Parathyroid adenoma (tissue), 2 donors: ENCODE results near the gene ECHDC3.

Experiments
- H2AFZ ChIP-seq: fragments of 300-600 bp; sonication (generic); one replicate; pipeline ENCODE4 v1.7.0; 2017; ENCODE audit warnings: antibody characterized with exemption, mild to moderate bottlenecking
- H3K27ac ChIP-seq: fragments of 300-600 bp; sonication (generic); one replicate; pipeline ENCODE4 v1.7.0; 2017
- H3K27me3 ChIP-seq: fragments of 300-600 bp; sonication (generic); one replicate; pipeline ENCODE4 v1.7.0; 2017; ENCODE audit warnings: low read length; ENCODE audit not compliant: control insufficient read depth, insufficient read depth
- H3K36me3 ChIP-seq: fragments of 300-600 bp; sonication (generic); one replicate; pipeline ENCODE4 v1.7.0; 2017; ENCODE audit warnings: low read length; ENCODE audit not compliant: control insufficient read depth, insufficient read depth
- H3K4me1 ChIP-seq: fragments of 300-600 bp; sonication (generic); one replicate; pipeline ENCODE4 v1.7.0; 2017; ENCODE audit warnings: control low read depth
- H3K4me2 ChIP-seq: fragments of 300-600 bp; sonication (generic); one replicate; pipeline ENCODE4 v1.7.0; 2017; ENCODE audit warnings: low read length
- H3K4me3 ChIP-seq: fragments of 300-600 bp; sonication (generic); one replicate; pipeline ENCODE4 v1.7.0; 2017; ENCODE audit warnings: low read depth, low read length
- H3K79me2 ChIP-seq: fragments of 300-600 bp; sonication (generic); one replicate; pipeline ENCODE4 v1.7.0; 2017; ENCODE audit warnings: control low read depth
- H3K9ac ChIP-seq: fragments of 300-600 bp; sonication (generic); one replicate; pipeline ENCODE4 v1.7.0; 2017; ENCODE audit warnings: mild to moderate bottlenecking
- H3K9me3 ChIP-seq: fragments of 300-600 bp; sonication (generic); one replicate; pipeline ENCODE4 v1.7.0; 2017; ENCODE audit warnings: low read length; ENCODE audit not compliant: control insufficient read depth
- CTCF ChIP-seq: fragments of 300-600 bp; sonication (generic); IDR thresholded peaks from one replicate; pipeline ENCODE4 v1.7.0; 2017; ENCODE audit warnings: antibody characterized with exemption, mild to moderate bottlenecking
- donor health status: primary hyperparathyroidism.

The ECHDC3 gene

GRCh38 chr10:11798845-11799735 is 56.9 kb downstream of the ECHDC3 start:
- no peak for TF ChIP-seq CTCF
- Histone ChIP-seq H3K9me3 (no peaks in the 10 kb centered on the region), H3K36me3 (no peaks in the 10 kb centered on the region), H3K4me2 (no peak overlapping the region), H3K9ac (no peak overlapping the region), H3K4me1 (no peaks in the 10 kb centered on the region), H3K79me2 (no peaks in the 10 kb centered on the region), H3K27ac (no peak overlapping the region), H3K4me3 (no peak overlapping the region), H2AFZ (no peak overlapping the region), H3K27me3 (no peaks in the 10 kb centered on the region)

GRCh38 chr10:11799736-11800080 is 57.5 kb downstream of the ECHDC3 start:
- H3K27ac ChIP-seq = no peak overlapping the region
- no peak for TF ChIP-seq CTCF
- H3K27me3 ChIP-seq = no peaks in the 10 kb centered on the region

GRCh38 chr10:11804336-11804735 is 62.2 kb downstream of the ECHDC3 start:
- no peaks in the 10 kb centered on the region for H3K9me3 ChIP-seq
- no peaks in the 10 kb centered on the region for H3K79me2 ChIP-seq
- no peaks in the 10 kb centered on the region for H3K27me3 ChIP-seq
- no peaks in the 10 kb centered on the region for H3K36me3 ChIP-seq
- H3K27ac ChIP-seq = no peak overlapping the region
- H3K4me1 ChIP-seq = no peaks in the 10 kb centered on the region
- no peak overlapping the region for H2AFZ ChIP-seq
- H3K4me2 ChIP-seq = no peak overlapping the region
- H3K4me3 ChIP-seq = no peak overlapping the region
- TF ChIP-seq CTCF = no peak
- no peak overlapping the region for H3K9ac ChIP-seq

More at GRCh38 chr10:11799736-11800080, 57.5 kb downstream of the ECHDC3 start:
- Histone ChIP-seq H3K4me2 (no peak overlapping the region), H3K79me2 (no peaks in the 10 kb centered on the region), H3K4me1 (no peaks in the 10 kb centered on the region), H3K9me3 (no peaks in the 10 kb centered on the region), H2AFZ (no peak overlapping the region), H3K4me3 (no peak overlapping the region), H3K36me3 (no peaks in the 10 kb centered on the region), H3K9ac (no peak overlapping the region)

- no peak for TF ChIP-seq CTCF
- H3K27ac ChIP-seq = no peak overlapping the region
- H2AFZ ChIP-seq = no peak overlapping the region
- no peaks in the 10 kb centered on the region for H3K9me3 ChIP-seq
- H3K4me1 ChIP-seq = no peaks in the 10 kb centered on the region
- H3K4me2 ChIP-seq = no peak overlapping the region
- no peak overlapping the region for H3K4me3 ChIP-seq
- no peaks in the 10 kb centered on the region for H3K79me2 ChIP-seq
- no peaks in the 10 kb centered on the region for H3K36me3 ChIP-seq
- H3K27me3 ChIP-seq = no peaks in the 10 kb centered on the region
- no peak overlapping the region for H3K9ac ChIP-seq
Observed at GRCh38 chr10:11805792-11806191, 63.6 kb downstream of the ECHDC3 start.

- no peaks in the 10 kb centered on the region for H3K27me3 ChIP-seq
- H3K9ac ChIP-seq = no peak overlapping the region
- no peak overlapping the region for H3K27ac ChIP-seq
- no peaks in the 10 kb centered on the region for H3K79me2 ChIP-seq
- no peak overlapping the region for H3K4me2 ChIP-seq
- no peaks in the 10 kb centered on the region for H3K4me1 ChIP-seq
- no peak overlapping the region for H2AFZ ChIP-seq
- no peak overlapping the region for H3K4me3 ChIP-seq
- no peaks in the 10 kb centered on the region for H3K36me3 ChIP-seq
- no peak for TF ChIP-seq CTCF
- no peaks in the 10 kb centered on the region for H3K9me3 ChIP-seq
Observed at GRCh38 chr10:11806706-11807105, 64.5 kb downstream of the ECHDC3 start.
